ENCODE measurements around the gene ALG6.
"Not testable (repeated sequence)": the region's sequence is repeated elsewhere in the genome, so short reads cannot be mapped to it uniquely, and the experiment has no call there.

Gene ALG6

GRCh38 chr1:63411066-63411465 lies 43.6 kb downstream of the ALG6 start:
- DNase-seq (ENCODE audit: extremely low read depth in 1 of 2, low read depth in 1 of 2) = no peak

- no peak for DNase-seq (ENCODE audit: extremely low read depth in 1 of 2, low read depth in 1 of 2)
Measured at GRCh38 chr1:63413394-63413793, 46.0 kb downstream of the ALG6 start.

GRCh38 chr1:63414691-63415365 lies 47.4 kb downstream of the ALG6 start:
- DNase-seq (ENCODE audit: extremely low read depth in 1 of 2, low read depth in 1 of 2) = no peak

- DNase-seq (ENCODE audit: extremely low read depth in 1 of 2, low read depth in 1 of 2) = no peak
Measured at GRCh38 chr1:63418101-63418500, 50.7 kb downstream of the ALG6 start.

- DNase-seq (ENCODE audit: extremely low read depth in 1 of 2, low read depth in 1 of 2) = not testable (repeated sequence)
Measured at GRCh38 chr1:63420746-63421145, 53.3 kb downstream of the ALG6 start.

GRCh38 chr1:63423649-63424048 lies 56.2 kb downstream of the ALG6 start:
- no peak for DNase-seq (ENCODE audit: extremely low read depth in 1 of 2, low read depth in 1 of 2)

GRCh38 chr1:63428815-63429214 lies 61.4 kb downstream of the ALG6 start:
- no peak for DNase-seq (ENCODE audit: extremely low read depth in 1 of 2, low read depth in 1 of 2)

- DNase-seq (ENCODE audit: extremely low read depth in 1 of 2, low read depth in 1 of 2) = no peak
Measured at GRCh38 chr1:63429281-63429680, 61.9 kb downstream of the ALG6 start.

GRCh38 chr1:63435161-63435560 lies 67.7 kb downstream of the ALG6 start:
- no peak for DNase-seq (ENCODE audit: extremely low read depth in 1 of 2, low read depth in 1 of 2)

- DNase-seq (ENCODE audit: extremely low read depth in 1 of 2, low read depth in 1 of 2) = no peak
Measured at GRCh38 chr1:63442141-63442475, 74.7 kb downstream of the ALG6 start.

- DNase-seq (ENCODE audit: extremely low read depth in 1 of 2, low read depth in 1 of 2) = no peak
Measured at GRCh38 chr1:63448731-63449246, 81.4 kb downstream of the ALG6 start.

- no peak for DNase-seq (ENCODE audit: extremely low read depth in 1 of 2, low read depth in 1 of 2)
Measured at GRCh38 chr1:63450416-63450815, 83.0 kb downstream of the ALG6 start.

GRCh38 chr1:63453232-63453631 lies 85.8 kb downstream of the ALG6 start:
- DNase-seq (ENCODE audit: extremely low read depth in 1 of 2, low read depth in 1 of 2) = no peak

- no peak for DNase-seq (ENCODE audit: extremely low read depth in 1 of 2, low read depth in 1 of 2)
Measured at GRCh38 chr1:63454269-63454668, 86.8 kb downstream of the ALG6 start.

GRCh38 chr1:63458750-63459149 lies 91.3 kb downstream of the ALG6 start:
- DNase-seq (ENCODE audit: extremely low read depth in 1 of 2, low read depth in 1 of 2) = no peak

GRCh38 chr1:63461661-63462230 lies 94.3 kb downstream of the ALG6 start:
- DNase-seq (ENCODE audit: extremely low read depth in 1 of 2, low read depth in 1 of 2) = no peak

- no peak for DNase-seq (ENCODE audit: extremely low read depth in 1 of 2, low read depth in 1 of 2)
Measured at GRCh38 chr1:63463248-63463647, 95.8 kb downstream of the ALG6 start.

- DNase-seq (ENCODE audit: extremely low read depth in 1 of 2, low read depth in 1 of 2) = no peak
Measured at GRCh38 chr1:63466181-63466580, 98.8 kb downstream of the ALG6 start.

- DNase-seq (ENCODE audit: extremely low read depth in 1 of 2, low read depth in 1 of 2) = no peak
Measured at GRCh38 chr1:63466759-63467158, 99.3 kb downstream of the ALG6 start.

- DNase-seq (ENCODE audit: extremely low read depth in 1 of 2, low read depth in 1 of 2) = not testable (repeated sequence)
Measured at GRCh38 chr1:63468683-63469082, 101.3 kb downstream of the ALG6 start.

- no peak for DNase-seq (ENCODE audit: extremely low read depth in 1 of 2, low read depth in 1 of 2)
Measured at GRCh38 chr1:63475761-63476160, 108.3 kb downstream of the ALG6 start.

GRCh38 chr1:63480057-63480456 lies 112.6 kb downstream of the ALG6 start:
- DNase-seq (ENCODE audit: extremely low read depth in 1 of 2, low read depth in 1 of 2) = no peak

GRCh38 chr1:63486629-63487028 lies 119.2 kb downstream of the ALG6 start:
- DNase-seq (ENCODE audit: extremely low read depth in 1 of 2, low read depth in 1 of 2) = no peak
